ENCODE data around the gene TMEM205.

DNA sequence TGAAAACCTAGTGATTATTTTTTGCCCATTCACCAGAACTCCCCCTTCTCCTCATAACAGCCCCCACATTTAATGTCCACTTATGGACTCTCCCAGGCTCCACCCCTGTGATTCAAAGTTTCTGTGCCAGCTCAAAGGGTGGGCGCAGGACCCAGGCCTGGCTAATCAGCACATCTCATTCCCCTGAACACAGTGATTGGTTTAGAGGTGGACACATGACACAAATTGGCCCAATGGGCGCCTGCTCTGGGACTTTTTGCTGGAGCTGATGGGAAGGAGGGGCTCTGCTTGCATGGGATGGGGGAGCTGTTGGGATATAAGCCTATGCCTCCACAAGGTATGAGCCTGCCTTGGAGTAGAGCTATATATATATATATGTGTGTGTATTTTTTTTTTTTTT, 44.3 kb upstream of the TMEM205 start:
- no peak for TF ChIP-seq MAFK (conservative IDR thresholded peaks at IDR 0.05 in 1 of 2, IDR thresholded peaks at IDR 0.05 in 1 of 2; ENCODE audit: low read length in 2 of 2)
- TF ChIP-seq ZSCAN29 (CRISPR knock-in tag; conservative IDR thresholded peaks at IDR 0.05) = no peak
- TF ChIP-seq POLR2AphosphoS5 (IDR thresholded peaks at IDR 0.05; ENCODE audit: low read depth, low read length) = no peak
- no peak for TF ChIP-seq CTCF (CRISPR knock-in tag; IDR thresholded peaks at IDR 0.05)
- no peak for TF ChIP-seq ZNF552 (CRISPR knock-in tag; IDR thresholded peaks at IDR 0.05; ENCODE audit: borderline replicate concordance)
- TF ChIP-seq RAD21 (CRISPR knock-in tag; IDR thresholded peaks at IDR 0.05) = no peak
- no peak for TF ChIP-seq EZH2 (conservative IDR thresholded peaks at IDR 0.05; ENCODE audit: low read depth, low read length)
